Coronary artery (tissue), 2 donors: Measurements from ENCODE around the gene MSI2.

ENCODE experiments used
- DNase-seq: peaks from one replicate; pipeline ENCODE4 v3.0.0-alpha.2; 2017; ENCODE audit warnings: low spot score
- H3K27ac ChIP-seq, 2 donors: fragments of 200-600 bp; sonication (generic); one replicate each; pipeline ENCODE4 v1.5.1; 2016 to 2019
- H3K4me3 ChIP-seq: fragments of 200-600 bp; sonication (generic); 2 replicates; pipeline ENCODE4 v1.5.1; 2016; ENCODE audit warnings: mild to moderate bottlenecking, moderate library complexity
- TF ChIP-seq, protein P1 (sequence below): fragments of 200-600 bp; sonication (generic); IDR thresholded peaks from one replicate; pipeline ENCODE4 v1.5.1; 2019; ENCODE audit warnings: antibody characterized with exemption

The MSI2 gene

GRCh38 chr17:57424273-57424672 lies 167.9 kb downstream of the MSI2 start:
- Histone ChIP-seq H3K27ac (no peak overlapping the region), H3K4me3 (no peak overlapping the region)
- TF ChIP-seq, protein P1, sequence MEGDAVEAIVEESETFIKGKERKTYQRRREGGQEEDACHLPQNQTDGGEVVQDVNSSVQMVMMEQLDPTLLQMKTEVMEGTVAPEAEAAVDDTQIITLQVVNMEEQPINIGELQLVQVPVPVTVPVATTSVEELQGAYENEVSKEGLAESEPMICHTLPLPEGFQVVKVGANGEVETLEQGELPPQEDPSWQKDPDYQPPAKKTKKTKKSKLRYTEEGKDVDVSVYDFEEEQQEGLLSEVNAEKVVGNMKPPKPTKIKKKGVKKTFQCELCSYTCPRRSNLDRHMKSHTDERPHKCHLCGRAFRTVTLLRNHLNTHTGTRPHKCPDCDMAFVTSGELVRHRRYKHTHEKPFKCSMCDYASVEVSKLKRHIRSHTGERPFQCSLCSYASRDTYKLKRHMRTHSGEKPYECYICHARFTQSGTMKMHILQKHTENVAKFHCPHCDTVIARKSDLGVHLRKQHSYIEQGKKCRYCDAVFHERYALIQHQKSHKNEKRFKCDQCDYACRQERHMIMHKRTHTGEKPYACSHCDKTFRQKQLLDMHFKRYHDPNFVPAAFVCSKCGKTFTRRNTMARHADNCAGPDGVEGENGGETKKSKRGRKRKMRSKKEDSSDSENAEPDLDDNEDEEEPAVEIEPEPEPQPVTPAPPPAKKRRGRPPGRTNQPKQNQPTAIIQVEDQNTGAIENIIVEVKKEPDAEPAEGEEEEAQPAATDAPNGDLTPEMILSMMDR, result no peak
- DNase-seq, result no peak

DNA sequence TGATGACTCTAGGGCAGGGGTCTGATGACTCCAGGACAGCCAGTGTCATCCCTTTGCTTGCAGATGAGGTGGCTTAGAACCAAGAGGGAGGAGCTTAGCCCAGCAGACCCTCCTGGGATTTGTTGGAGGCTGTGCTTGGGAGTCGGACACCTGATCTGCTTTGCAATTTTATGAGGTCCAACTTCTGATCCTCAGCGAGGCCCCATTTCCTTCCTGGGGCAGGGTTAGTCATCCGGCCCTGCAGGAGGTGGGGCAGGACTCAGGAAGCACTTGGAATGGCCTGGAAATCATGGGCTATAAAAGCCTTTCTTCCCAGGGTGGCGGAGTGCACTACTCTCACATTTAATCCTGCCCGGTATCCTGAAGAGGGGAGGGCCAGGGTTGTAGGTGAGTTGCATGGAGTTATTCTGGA lies 168.5 kb downstream of the MSI2 start:
- Histone ChIP-seq H3K27ac (no peak overlapping the region), H3K4me3 (no peak overlapping the region)
- no peak for DNase-seq
- TF ChIP-seq, protein P1, result no peak

DNA sequence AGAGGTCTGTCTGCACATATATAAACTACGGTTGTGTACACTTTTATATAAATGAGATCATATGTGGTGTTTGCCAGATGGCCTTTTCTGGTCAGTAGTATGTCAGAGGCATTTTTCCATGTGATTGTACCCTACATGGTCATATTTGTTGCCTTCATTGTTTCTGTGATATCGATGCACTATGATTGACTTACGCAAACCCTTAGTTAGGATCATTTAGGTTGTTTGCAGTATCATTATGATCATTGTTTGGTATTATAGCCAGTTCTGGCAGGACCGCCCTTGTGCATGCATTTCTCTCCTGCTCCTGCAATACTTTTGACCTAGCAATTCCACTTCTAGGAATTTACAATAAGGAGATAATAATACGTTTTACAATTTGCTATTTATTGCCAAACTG lies 169.1 kb downstream of the MSI2 start:
- Histone ChIP-seq H3K27ac (no peak overlapping the region), H3K4me3 (no peak overlapping the region)
- no peak for DNase-seq
- TF ChIP-seq, protein P1, result no peak

GRCh38 chr17:57425903-57426880 lies 169.9 kb downstream of the MSI2 start:
- no peak overlapping the region for H3K4me3 ChIP-seq
- H3K27ac ChIP-seq, result no peak overlapping the region
- no peak for DNase-seq
- TF ChIP-seq, protein P1, result no peak

DNA sequence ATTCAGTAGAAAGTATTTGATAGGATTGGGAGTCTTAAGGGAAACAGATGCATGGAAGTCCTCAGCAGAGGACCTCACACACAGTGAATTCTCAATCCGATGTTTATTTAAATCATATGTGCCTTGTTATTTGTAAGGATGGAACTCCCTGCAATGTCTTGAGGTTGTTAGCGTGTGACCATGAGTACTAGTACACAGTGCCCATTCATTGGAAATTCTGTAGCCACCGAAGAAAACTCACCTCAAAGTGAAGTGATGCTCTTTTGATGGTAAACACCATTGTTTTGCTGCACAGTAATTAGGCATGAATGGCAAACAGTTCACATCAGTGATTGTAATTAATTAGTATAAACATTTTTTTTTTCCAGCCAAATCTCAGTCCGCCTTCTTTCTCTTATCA lies 173.6 kb downstream of the MSI2 start:
- DNase-seq, result no peak
- no peak overlapping the region for H3K4me3 ChIP-seq
- TF ChIP-seq, protein P1, result no peak
- H3K27ac ChIP-seq, result no peak overlapping the region

GRCh38 chr17:57431415-57431814 lies 175.1 kb downstream of the MSI2 start:
- Histone ChIP-seq H3K4me3 (no peak overlapping the region), H3K27ac (no peak overlapping the region)
- TF ChIP-seq, protein P1, result no peak
- DNase-seq, result no peak
